Tibial artery (tissue), 4 donors: ENCODE measurements around the gene C8A.

ENCODE experiments used
- DNase-seq, 2 donors: peaks; one replicate each; pipeline ENCODE4 v3.0.0-alpha.2; 2019
- H3K27ac ChIP-seq, 2 donors: fragments of 200-600 bp; sonication (generic) in 1 of 2; 1 replicate in 1 of 2; 2 replicates in 1 of 2; pipeline ENCODE4 v1.5.1; 2018 to 2019; ENCODE audit warnings: mild to moderate bottlenecking in 1 of 2
- H3K27me3 ChIP-seq, 2 donors: fragments of 200-600 bp; sonication (generic) in 1 of 2; one replicate each; pipeline versions ENCODE4 v1.5.1 to v1.6.0; 2016 to 2019
- H3K36me3 ChIP-seq, 3 donors: fragments of 200-600 bp; sonication (generic) in 2 of 3; one replicate each; pipeline ENCODE4 v1.5.1; 2016 to 2019; ENCODE audit warnings: mild to moderate bottlenecking in 2 of 3
- H3K4me1 ChIP-seq, 4 donors: fragments of 200-600 bp; sonication (generic) in 2 of 4; 1 replicate in 3 of 4; 2 replicates in 1 of 4; pipeline ENCODE4 v1.5.1; 2016 to 2019
- H3K4me3 ChIP-seq, 2 donors: fragments of 200-600 bp; sonication (generic) in 1 of 2; 1 replicate in 1 of 2; 2 replicates in 1 of 2; pipeline ENCODE4 v1.5.1; 2018 to 2019; ENCODE audit warnings: mild to moderate bottlenecking in 2 of 2
- H3K9me3 ChIP-seq, 3 donors: fragments of 200-600 bp; sonication (generic) in 1 of 3; one replicate each; pipeline ENCODE4 v1.5.1; 2016 to 2019
- CTCF ChIP-seq, 2 experiments: fragments of 200-600 bp in 1 of 2; fragments of 450-650 bp in 1 of 2; IDR thresholded peaks; one replicate each; pipeline ENCODE4 v1.5.1; 2017 to 2019; ENCODE audit warnings: antibody characterized with exemption in 2 of 2, mild to moderate bottlenecking in 1 of 2, moderate library complexity in 1 of 2
- intact Hi-C: fragments of 100-400 bp; cut with DNase I; formaldehyde crosslinking; loops from one replicate; pipeline ENCODE4 v1.15.0; 2023; ENCODE audit warnings: low total_unique reads

Gene C8A

GRCh38 chr1:56916630-56917029, 62.0 kb downstream of the C8A start:
- H3K9me3 ChIP-seq, result no peaks in the 10 kb centered on the region
- H3K4me1 ChIP-seq, result no peaks in the 10 kb centered on the region
- no peak for DNase-seq
- H3K27ac ChIP-seq, result no peak overlapping the region
- TF ChIP-seq CTCF (IDR thresholded peaks at IDR 0.05), result no peak
- H3K4me3 ChIP-seq, result no peak overlapping the region
- intact Hi-C loops, result no loop called here
- H3K36me3 ChIP-seq, result no peaks in the 10 kb centered on the region
- H3K27me3 ChIP-seq, result no peaks in the 10 kb centered on the region

GRCh38 chr1:56917356-56917755, 62.8 kb downstream of the C8A start:
- no peak for TF ChIP-seq CTCF (IDR thresholded peaks at IDR 0.05)
- H3K36me3 ChIP-seq, result no peaks in the 10 kb centered on the region
- H3K27ac ChIP-seq, result no peak overlapping the region
- H3K9me3 ChIP-seq, result no peaks in the 10 kb centered on the region
- H3K27me3 ChIP-seq, result no peaks in the 10 kb centered on the region
- no peak for DNase-seq
- intact Hi-C loops, result no loop called here
- no peaks in the 10 kb centered on the region for H3K4me1 ChIP-seq
- no peak overlapping the region for H3K4me3 ChIP-seq

GRCh38 chr1:56920591-56921001, 66.0 kb downstream of the C8A start:
- Histone ChIP-seq H3K9me3 (no peaks in the 10 kb centered on the region), H3K4me1 (no peaks in the 10 kb centered on the region), H3K36me3 (no peaks in the 10 kb centered on the region), H3K4me3 (no peak overlapping the region), H3K27me3 (no peaks in the 10 kb centered on the region), H3K27ac (no peak overlapping the region)
- DNase-seq, result no peak
- no peak for TF ChIP-seq CTCF (IDR thresholded peaks at IDR 0.05)
- intact Hi-C loops, result no loop called here

GRCh38 chr1:56921479-56921878, 66.9 kb downstream of the C8A start:
- no peaks in the 10 kb centered on the region for H3K36me3 ChIP-seq
- H3K27ac ChIP-seq, result no peak overlapping the region
- DNase-seq, result no peak
- no peaks in the 10 kb centered on the region for H3K27me3 ChIP-seq
- no peaks in the 10 kb centered on the region for H3K4me1 ChIP-seq
- intact Hi-C loops, result no loop called here
- TF ChIP-seq CTCF (IDR thresholded peaks at IDR 0.05), result no peak
- H3K9me3 ChIP-seq, result no peaks in the 10 kb centered on the region
- H3K4me3 ChIP-seq, result no peak overlapping the region

GRCh38 chr1:56922070-56922469, 67.5 kb downstream of the C8A start:
- no peak overlapping the region for H3K27ac ChIP-seq
- no peak overlapping the region for H3K4me3 ChIP-seq
- H3K36me3 ChIP-seq, result no peaks in the 10 kb centered on the region
- H3K4me1 ChIP-seq, result no peaks in the 10 kb centered on the region
- H3K27me3 ChIP-seq, result no peaks in the 10 kb centered on the region
- intact Hi-C loops, result no loop called here
- no peaks in the 10 kb centered on the region for H3K9me3 ChIP-seq
- no peak for DNase-seq
- TF ChIP-seq CTCF (IDR thresholded peaks at IDR 0.05), result no peak

- no peak for TF ChIP-seq CTCF (IDR thresholded peaks at IDR 0.05)
- Histone ChIP-seq H3K27ac (no peak overlapping the region), H3K36me3 (no peaks in the 10 kb centered on the region), H3K9me3 (no peaks in the 10 kb centered on the region), H3K4me1 (no peaks in the 10 kb centered on the region), H3K4me3 (no peak overlapping the region), H3K27me3 (no peaks in the 10 kb centered on the region)
- no peak for DNase-seq
- intact Hi-C loops, result no loop called here
Measured at GRCh38 chr1:56922507-56922906, 67.9 kb downstream of the C8A start.
